ENCODE data around the gene ZNF530. TPM values are rescaled to one million over a fixed set of nuclear protein-coding genes. Genes with fewer than 3 reads are reported as not detected.

Gene ZNF530
- polyA plus RNA-seq (2012; ENCODE audit: insufficient read depth, insufficient read length, low read depth), result 6.5 TPM

GRCh38 chr19:57599761-57600383 is at the start of gene ZNF530:
Gene ZNF530, plus strand, starts transcription at chr19:57599885. Its CDS starts 4,461 bp downstream, at chr19:57604346.
- H3K4me1 ChIP-seq, result no peaks in the 10 kb centered on the region; the same call in 1 of the 2 replicates
- no peaks in the 10 kb centered on the region for H3K27me3 ChIP-seq
- peaks cover 7% of the 10 kb centered on the region for H3K36me3 ChIP-seq
- no peaks in the 10 kb centered on the region; the same call in 1 of the 2 replicates for H3K9me3 ChIP-seq
- TF ChIP-seq CTCF (IDR thresholded peaks at IDR 0.05; ENCODE audit: low read depth, low read length), result no peak
- DNase-seq, result peak; percentile 94
- H3K4me3 ChIP-seq (ENCODE audit: low read depth, low read length), result peak within 1 kb of the TSS; percentile 89

- no peak for DNase-seq
- Histone ChIP-seq H3K9me3 (no peaks in the 10 kb centered on the region), H3K4me1 (no peaks in the 10 kb centered on the region), H3K4me3 (ENCODE audit: low read depth, low read length) (no peak overlapping the region), H3K27me3 (no peaks in the 10 kb centered on the region), H3K36me3 (peaks cover 76% of the 10 kb centered on the region)
- TF ChIP-seq CTCF (IDR thresholded peaks at IDR 0.05; ENCODE audit: low read depth, low read length), result no peak
Observed at GRCh38 chr19:57552432-57552831, 47.3 kb upstream of the ZNF530 start.

GRCh38 chr19:57557659-57558058 is 42.0 kb upstream of the ZNF530 start:
- no peaks in the 10 kb centered on the region for H3K4me1 ChIP-seq
- H3K9me3 ChIP-seq, result peaks cover 4% of the 10 kb centered on the region
- H3K36me3 ChIP-seq, result peaks cover 39% of the 10 kb centered on the region
- DNase-seq, result no peak
- H3K4me3 ChIP-seq (ENCODE audit: low read depth, low read length), result no peak overlapping the region
- no peak for TF ChIP-seq CTCF (IDR thresholded peaks at IDR 0.05; ENCODE audit: low read depth, low read length)
- no peaks in the 10 kb centered on the region for H3K27me3 ChIP-seq

GRCh38 chr19:57558525-57558924 is 41.2 kb upstream of the ZNF530 start:
- Histone ChIP-seq H3K9me3 (peaks cover 4% of the 10 kb centered on the region), H3K36me3 (peaks cover 30% of the 10 kb centered on the region), H3K27me3 (no peaks in the 10 kb centered on the region), H3K4me3 (ENCODE audit: low read depth, low read length) (peak overlapping the region; percentile 89), H3K4me1 (no peaks in the 10 kb centered on the region)
- TF ChIP-seq CTCF (IDR thresholded peaks at IDR 0.05; ENCODE audit: low read depth, low read length), result no peak
- no peak for DNase-seq

GRCh38 chr19:57559008-57559403 is 40.7 kb upstream of the ZNF530 start:
- Histone ChIP-seq H3K9me3 (peaks cover 4% of the 10 kb centered on the region), H3K27me3 (no peaks in the 10 kb centered on the region), H3K4me1 (no peaks in the 10 kb centered on the region), H3K4me3 (ENCODE audit: low read depth, low read length) (peak overlapping the region; percentile 89), H3K36me3 (peaks cover 25% of the 10 kb centered on the region)
- DNase-seq, result peak; percentile 15
- no peak for TF ChIP-seq CTCF (IDR thresholded peaks at IDR 0.05; ENCODE audit: low read depth, low read length)

GRCh38 chr19:57559404-57560025 is 40.2 kb upstream of the ZNF530 start, which contains the start of gene ZNF550:
Gene ZNF550, minus strand, starts transcription at chr19:57559863. Its CDS starts 181 bp downstream, at chr19:57559682.
- TF ChIP-seq CTCF (IDR thresholded peaks at IDR 0.05; ENCODE audit: low read depth, low read length), result no peak
- H3K4me1 ChIP-seq, result no peaks in the 10 kb centered on the region

More at GRCh38 chr19:57559404-57560025, 40.2 kb upstream of the ZNF530 start, which contains the start of gene ZNF550:
- DNase-seq, result peak; percentile 91
- H3K27me3 ChIP-seq, result no peaks in the 10 kb centered on the region
- peaks cover 6% of the 10 kb centered on the region for H3K9me3 ChIP-seq
- peak within 1 kb of the TSS; percentile 89 for H3K4me3 ChIP-seq (ENCODE audit: low read depth, low read length)
- peaks cover 20% of the 10 kb centered on the region for H3K36me3 ChIP-seq

All from BE2C (cell line).